SIG-M5 (cell line): Measurements from ENCODE around the gene SPPL3.

ENCODE experiments used
- DNase-seq: peaks from one replicate; lab custom pipeline; 2025; lab: John Stamatoyannopoulos, UW

The SPPL3 gene

GRCh38 chr12:120874547-120875245 lies 29.5 kb downstream of the SPPL3 start:
- DNase-seq, result no peak

DNA sequence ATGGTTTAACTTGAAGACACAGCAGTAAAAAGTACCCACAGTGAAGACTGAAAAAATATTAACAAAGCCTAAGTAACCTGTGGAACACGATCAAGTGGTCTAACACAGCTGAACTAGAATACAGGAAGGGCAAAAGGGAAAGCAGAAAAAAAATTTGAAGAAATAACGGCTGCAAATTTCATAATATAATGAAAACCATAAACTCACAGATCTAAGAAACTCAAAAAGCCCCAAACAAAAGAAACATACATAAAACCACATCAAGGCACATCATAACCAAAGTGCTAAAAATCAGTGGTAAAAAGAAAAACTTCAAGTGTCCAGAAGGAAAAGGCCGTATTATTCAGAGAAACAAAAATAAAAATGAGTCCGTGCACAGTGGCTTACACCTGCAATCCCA lies 30.9 kb downstream of the SPPL3 start:
- no peak for DNase-seq

GRCh38 chr12:120872487-120872886 lies 31.7 kb downstream of the SPPL3 start:
- DNase-seq, result no peak

DNA sequence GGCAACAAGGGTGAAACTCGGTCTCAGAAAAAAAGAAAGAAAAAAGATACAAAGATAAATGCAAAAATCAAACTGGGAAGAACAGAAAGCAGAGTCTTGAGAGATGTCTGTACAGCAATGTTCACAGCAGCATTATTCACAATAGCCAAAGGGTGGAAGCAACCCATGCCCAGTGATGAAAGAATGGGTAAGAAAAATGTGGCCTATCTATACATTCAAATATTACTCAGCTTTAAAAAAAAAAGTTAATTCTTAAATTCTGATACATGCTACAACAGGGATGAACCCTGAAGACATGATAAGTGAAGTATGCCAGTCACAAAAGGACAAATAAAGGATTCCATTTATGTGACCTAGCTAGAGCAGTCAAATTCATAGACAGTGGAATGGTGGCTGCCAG lies 33.7 kb downstream of the SPPL3 start:
- no peak for DNase-seq

DNA sequence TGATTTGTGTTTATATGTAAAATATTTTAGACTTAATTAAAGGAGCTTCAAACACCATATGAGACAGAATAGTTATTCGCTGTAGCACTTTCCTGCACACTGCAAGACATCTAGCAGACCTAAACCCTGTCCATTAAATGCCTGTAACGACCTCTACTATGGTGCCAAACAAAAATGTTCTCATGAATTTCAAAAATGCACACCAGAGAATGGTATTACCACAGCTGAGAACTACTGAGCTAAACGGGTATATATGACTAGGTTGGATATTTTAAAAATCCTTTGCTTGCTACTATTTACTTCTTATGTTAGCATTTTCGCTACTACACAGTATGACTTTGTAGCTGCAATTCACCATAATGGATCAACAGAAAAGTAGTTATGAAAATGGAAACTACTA lies 34.8 kb downstream of the SPPL3 start:
- no peak for DNase-seq

DNA sequence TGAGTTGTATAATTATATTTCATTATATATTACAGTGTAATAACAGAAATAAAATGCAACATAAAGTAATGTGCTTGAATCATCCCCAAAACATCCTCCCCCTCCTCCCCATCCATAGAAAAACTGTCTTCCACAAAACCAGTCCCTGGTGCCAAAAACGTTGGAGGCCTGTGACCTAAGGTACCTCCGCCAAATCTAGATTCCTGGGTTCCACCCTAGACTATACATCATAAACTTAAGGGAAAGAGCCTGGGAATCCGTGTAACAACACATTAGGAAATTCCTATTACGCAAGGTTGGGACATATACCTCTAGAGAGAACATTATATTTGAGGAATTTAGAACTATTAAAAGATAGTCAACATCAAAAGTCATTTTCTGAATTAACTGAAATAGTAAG lies 38.0 kb downstream of the SPPL3 start:
- DNase-seq, result no peak

DNA sequence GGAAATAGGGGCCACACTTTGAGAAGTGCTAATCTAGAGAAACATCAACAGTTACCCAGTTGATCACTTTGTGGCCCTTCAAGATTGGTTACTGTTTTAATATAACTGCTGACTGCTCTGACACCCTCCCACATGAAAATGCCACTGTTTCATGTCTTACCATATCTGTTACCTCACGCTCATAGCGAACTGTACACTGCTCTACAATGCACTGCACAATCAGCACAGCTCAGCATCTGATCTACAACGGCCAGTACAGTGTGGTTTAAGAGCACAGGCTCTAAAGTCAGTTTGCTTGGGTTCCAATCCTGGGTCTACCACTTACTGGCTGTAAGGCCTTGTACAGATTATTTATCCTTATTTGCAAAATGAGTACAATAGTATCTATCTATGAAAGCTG lies 39.1 kb downstream of the SPPL3 start:
- no peak for DNase-seq

GRCh38 chr12:120862664-120863063 lies 41.5 kb downstream of the SPPL3 start:
- no peak for DNase-seq

GRCh38 chr12:120861074-120861795 lies 42.9 kb downstream of the SPPL3 start:
- DNase-seq, result no peak

DNA sequence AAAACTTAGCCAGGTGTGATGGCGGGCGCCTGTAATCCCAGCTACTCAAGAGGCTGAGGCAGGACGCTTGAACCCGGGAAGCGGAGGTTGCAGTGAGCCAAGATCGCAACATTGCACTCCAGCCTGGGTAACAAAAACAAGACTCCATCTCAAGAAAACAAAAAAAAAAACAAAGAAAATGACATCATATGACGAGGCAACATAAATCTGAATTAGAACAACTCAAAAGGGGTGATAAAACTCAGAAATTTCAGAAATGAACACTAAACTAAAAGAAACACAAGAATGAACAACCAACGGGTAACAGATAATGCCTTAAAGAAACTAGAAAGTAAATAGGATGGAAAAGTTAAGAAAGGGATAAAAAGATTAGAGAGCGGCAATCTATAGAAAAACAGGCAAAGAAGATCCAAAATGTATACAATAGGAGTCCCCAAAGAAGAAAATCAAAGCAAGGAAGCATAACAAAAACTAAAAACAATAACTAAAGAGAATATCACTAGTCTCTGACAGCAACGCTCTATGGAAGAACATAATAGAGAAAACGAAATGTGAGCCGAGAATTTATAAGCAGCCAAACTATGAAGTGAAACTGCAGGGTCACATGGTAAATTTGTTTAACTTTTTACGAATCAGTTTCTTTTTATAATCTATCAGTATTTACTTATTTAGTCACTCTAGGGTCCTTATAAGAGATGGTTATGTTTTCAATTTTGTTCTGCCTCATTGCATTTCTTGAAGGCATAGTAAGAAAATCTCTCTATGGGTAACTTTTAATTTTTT lies 45.7 kb downstream of the SPPL3 start:
- DNase-seq, result no peak

DNA sequence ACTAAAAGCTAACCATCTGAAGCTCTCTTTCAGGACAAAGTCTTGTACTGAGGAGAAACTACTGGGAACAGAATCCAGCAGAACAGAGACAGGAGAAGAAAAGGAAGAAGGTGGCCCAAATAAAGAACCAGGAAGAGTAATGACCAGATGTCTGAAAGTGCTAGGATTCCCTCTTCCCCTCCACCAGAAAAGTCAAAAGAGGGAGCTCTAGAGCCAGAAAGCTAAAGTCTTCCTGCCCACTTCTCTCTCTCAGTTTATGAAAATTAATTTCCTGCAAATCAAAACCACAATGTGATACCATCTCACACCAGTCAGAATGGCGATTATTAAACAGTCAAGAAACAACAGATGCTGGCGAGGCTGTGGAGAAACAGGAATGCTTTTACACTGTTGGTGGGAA lies 47.2 kb downstream of the SPPL3 start:
- DNase-seq, result no peak

DNA sequence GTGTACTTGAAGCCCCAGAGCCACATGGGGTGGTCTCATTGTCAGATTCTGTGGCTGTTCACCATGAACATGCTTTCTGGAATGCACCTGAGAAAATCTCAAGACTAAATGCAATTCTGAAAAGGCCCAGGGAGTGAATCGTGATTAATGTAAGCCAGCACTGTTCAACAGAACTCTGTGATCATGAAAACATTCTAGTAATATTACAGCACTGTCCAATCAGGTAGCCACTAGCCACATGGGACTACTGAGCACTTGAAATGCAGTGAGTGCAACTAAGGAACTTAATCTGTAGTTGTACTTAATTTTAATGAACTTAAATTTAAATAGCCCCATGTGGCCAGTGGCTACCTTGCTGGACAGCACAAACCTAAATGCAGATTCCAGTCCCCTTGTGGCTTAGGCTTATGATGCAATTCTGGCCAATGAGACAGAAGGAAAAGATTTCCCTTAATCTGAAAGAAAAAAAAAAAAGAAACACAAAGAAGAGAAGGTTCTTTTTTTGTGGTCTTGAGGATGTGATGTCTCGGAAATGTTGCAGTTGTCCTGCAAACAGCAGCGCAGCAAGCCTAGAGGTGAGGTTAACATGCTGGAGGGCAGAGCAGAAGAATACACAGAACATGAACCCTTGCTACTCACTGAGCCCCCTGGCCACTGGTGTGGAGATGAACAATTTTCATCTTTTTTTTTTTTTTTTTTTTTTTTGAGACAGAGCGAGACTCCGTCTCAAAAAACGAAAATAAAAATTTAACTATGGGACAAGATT lies 48.2 kb downstream of the SPPL3 start:
- no peak for DNase-seq

DNA sequence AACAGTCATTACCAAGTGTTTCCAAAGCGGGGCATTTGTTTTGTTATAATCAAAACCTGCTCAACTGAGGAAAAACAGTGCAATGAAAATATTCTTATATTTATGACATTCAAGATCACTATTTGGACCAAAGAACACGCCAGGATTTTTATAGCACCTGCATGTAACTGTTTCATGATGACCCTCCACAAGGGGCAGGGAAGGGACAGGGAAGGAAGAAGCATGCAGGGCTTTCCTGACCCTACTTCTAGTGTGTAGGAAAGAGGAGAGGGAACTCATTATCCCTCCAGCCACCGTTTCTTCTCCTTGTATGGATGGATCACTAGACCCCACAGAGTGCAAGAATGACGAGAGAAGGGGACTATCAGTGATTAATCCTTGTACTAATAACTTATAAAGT lies 49.4 kb downstream of the SPPL3 start:
- DNase-seq, result no peak

DNA sequence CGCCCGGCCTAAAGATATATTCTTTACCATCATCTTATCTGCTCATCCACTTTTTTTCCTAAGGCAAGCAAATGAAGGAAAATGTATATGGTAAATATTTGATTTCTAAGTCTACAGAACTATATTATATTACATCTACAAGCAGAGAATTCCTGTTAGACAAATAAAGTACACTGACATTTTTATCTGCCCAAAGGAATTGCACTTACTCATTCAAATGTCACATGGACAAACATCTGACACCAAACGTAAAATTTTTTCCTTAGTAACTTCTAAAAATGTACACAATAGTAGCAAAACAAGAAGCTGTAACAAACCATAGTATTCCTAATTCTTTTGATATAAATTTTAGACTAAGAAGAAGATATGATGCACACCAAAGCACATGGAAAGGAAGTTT lies 51.0 kb downstream of the SPPL3 start:
- DNase-seq, result no peak

GRCh38 chr12:120851944-120852343 lies 52.2 kb downstream of the SPPL3 start:
- DNase-seq, result no peak

GRCh38 chr12:120851444-120851843 lies 52.7 kb downstream of the SPPL3 start:
- no peak for DNase-seq

DNA sequence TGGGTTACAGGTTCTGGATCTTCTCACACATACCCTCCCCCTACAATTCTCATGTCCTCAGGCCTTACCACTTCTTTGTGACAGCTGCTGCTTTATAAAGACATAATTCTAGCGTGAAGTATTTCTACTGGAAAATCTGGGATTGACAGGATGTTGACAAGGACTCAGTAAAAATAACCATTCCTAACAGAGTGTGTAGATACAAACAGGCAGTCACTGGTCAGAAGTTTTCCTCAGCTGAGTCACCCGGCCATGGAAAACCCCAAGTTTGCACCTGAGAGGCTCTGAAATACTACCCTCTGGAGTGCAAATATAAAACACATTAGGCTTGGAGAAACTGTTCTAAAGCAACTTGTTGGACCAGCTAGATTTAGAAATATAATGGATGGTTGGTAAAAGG lies 54.4 kb downstream of the SPPL3 start:
- no peak for DNase-seq

GRCh38 chr12:120847814-120848213 lies 56.3 kb downstream of the SPPL3 start:
- no peak for DNase-seq

DNA sequence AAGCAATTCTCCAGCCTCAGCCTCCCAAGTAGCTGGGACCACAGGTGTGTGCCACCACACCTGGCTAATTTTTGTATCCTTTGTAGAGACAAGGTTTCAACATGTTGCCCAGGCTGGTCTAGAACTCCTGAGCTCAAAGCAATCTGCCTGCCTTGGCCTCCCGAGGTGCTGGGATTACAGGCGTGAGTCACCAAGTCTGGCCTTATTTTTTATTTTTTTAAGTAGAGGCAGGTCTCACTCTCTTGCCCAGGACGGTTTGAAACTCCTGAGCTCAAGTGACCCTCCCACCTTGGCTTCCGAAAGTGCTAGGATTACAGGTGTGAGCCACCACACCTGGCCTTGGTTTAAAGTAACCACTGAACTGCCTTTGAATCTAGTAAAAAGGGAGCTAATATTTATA lies 56.8 kb downstream of the SPPL3 start:
- no peak for DNase-seq

- DNase-seq, result no peak
These were observed 57.4 kb downstream of the SPPL3 start for GRCh38 chr12:120846721-120847120.

DNA sequence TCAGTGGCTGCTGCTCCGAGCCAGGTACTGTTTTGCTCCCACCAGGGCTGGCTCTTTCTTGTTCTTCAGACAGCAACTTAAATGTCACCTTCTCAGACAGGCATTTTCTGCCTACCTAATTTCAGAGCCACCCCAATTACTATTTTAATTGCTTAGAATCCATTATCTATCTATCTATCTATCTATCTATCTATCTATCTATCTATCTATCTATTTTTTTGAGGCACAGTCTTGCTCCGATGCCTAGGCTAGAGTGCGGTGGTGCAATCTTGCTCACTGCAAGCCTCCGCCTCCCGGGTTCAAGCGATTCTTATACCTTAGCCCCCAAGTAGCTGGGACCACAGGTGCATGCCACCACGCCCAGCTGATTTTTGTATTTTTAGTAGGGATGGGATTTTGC lies 58.5 kb downstream of the SPPL3 start:
- DNase-seq, result no peak

- DNase-seq, result no peak
These were observed 59.2 kb downstream of the SPPL3 start for GRCh38 chr12:120844768-120845449.
